IMR-90 (cell line): ENCODE data around the gene ABCD1. TPM values are rescaled to one million over a fixed set of nuclear protein-coding genes. Genes with fewer than 3 reads are reported as not detected.

Experiments
- ATAC-seq: fragments of 200-7000 bp; cut with Tn5 transposase; 2 replicates; pipeline ENCODE4 v1.9.1; 2020; ENCODE audit warnings: low read depth, mild to moderate bottlenecking, moderate library complexity
- BruUV-seq: library from RNA; stranded (reverse); fragments of 400-500 nt; replicated peaks from 2 replicates; lab custom pipeline; 2021; lab: Mats Ljungman, UMichigan
- CTCF ChIA-PET: fragments of 300-600 bp; formaldehyde crosslinking; extraction: SDS; loops from one replicate; lab custom pipeline; 2021; ENCODE audit warnings: antibody characterized with exemption; lab: Yijun Ruan, JAX
- POLR2A ChIA-PET: fragments of 300-600 bp; sonication (Branson Sonifier 250); formaldehyde crosslinking; loops from one replicate; lab custom pipeline; 2022; ENCODE audit warnings: antibody characterized with exemption; ENCODE audit not compliant: unreplicated experiment; lab: Charles Lee
- DNase-seq: peaks from one replicate; pipeline ENCODE4 v3.0.0; 2013
- H2AFZ ChIP-seq: replicated peaks from 2 replicates; pipeline ENCODE3; 2013; ENCODE audit warnings: low read length, mild to moderate bottlenecking; ENCODE audit not compliant: poor library complexity
- H2AK5ac ChIP-seq: 2 replicates; pipeline ENCODE4 v1.6.1; 2013; ENCODE audit warnings: low read depth, low read length, inconsistent platforms
- H2AK9ac ChIP-seq: replicated peaks from 2 replicates; pipeline ENCODE3; 2013; ENCODE audit warnings: mild to moderate bottlenecking, low read depth, low read length, moderate library complexity; ENCODE audit not compliant: poor library complexity
- H2BK120ac ChIP-seq: 2 replicates; pipeline ENCODE4 v1.6.1; 2013; ENCODE audit warnings: low read depth, low read length, inconsistent platforms
- H2BK15ac ChIP-seq: 3 replicates; pipeline ENCODE4 v1.6.1; 2013; ENCODE audit warnings: low read depth, low read length, inconsistent platforms
- H2BK20ac ChIP-seq: 2 replicates; pipeline ENCODE4 v1.6.1; 2013; ENCODE audit warnings: low read depth, mild to moderate bottlenecking, inconsistent platforms, low read length, moderate library complexity
- H2BK5ac ChIP-seq: 2 replicates; pipeline ENCODE4 v1.6.1; 2013; ENCODE audit warnings: mild to moderate bottlenecking, low read depth, low read length, inconsistent platforms; ENCODE audit not compliant: poor library complexity, severe bottlenecking
- H3K14ac ChIP-seq: replicated peaks from 2 replicates; pipeline ENCODE4 v1.6.1; 2013; ENCODE audit warnings: low read depth, low read length, inconsistent platforms
- H3K18ac ChIP-seq: 2 replicates; pipeline ENCODE4 v1.6.1; 2013; ENCODE audit warnings: low read depth, low read length, control low read depth
- H3K23ac ChIP-seq: 2 replicates; pipeline ENCODE4 v1.6.1; 2013; ENCODE audit warnings: low read depth, low read length, inconsistent platforms
- H3K27ac ChIP-seq: 2 replicates; pipeline ENCODE4 v1.5.1; 2013; ENCODE audit warnings: mild to moderate bottlenecking, control low read depth, low read length; ENCODE audit not compliant: insufficient read depth
- H3K27me3 ChIP-seq: 2 replicates; pipeline ENCODE4 v1.6.1; 2013; ENCODE audit warnings: low read length; ENCODE audit not compliant: control insufficient read depth, insufficient read depth
- H3K36me3 ChIP-seq: 2 replicates; pipeline ENCODE4 v1.6.1; 2013; ENCODE audit warnings: low read length, mixed read lengths; ENCODE audit not compliant: control insufficient read depth, insufficient read depth
- H3K4ac ChIP-seq: 2 replicates; pipeline ENCODE4 v1.6.1; 2013; ENCODE audit warnings: low read depth, low read length, inconsistent platforms
- H3K4me1 ChIP-seq: 2 replicates; pipeline ENCODE4 v1.6.1; 2013; ENCODE audit warnings: low read length, mixed read lengths; ENCODE audit not compliant: control insufficient read depth, insufficient read depth
- H3K4me2 ChIP-seq: 2 replicates; pipeline ENCODE4 v1.6.1; 2013; ENCODE audit warnings: low read depth, mild to moderate bottlenecking, control low read depth, low read length, moderate library complexity
- H3K4me3 ChIP-seq: 2 replicates; pipeline ENCODE4 v1.5.1; 2013; ENCODE audit warnings: low read depth, mild to moderate bottlenecking, control low read depth, low read length, moderate library complexity; ENCODE audit not compliant: insufficient read depth
- H3K56ac ChIP-seq: 2 replicates; pipeline ENCODE4 v1.6.1; 2013; ENCODE audit warnings: low read length, inconsistent platforms; ENCODE audit not compliant: insufficient read depth; ENCODE audit errors: extremely low read depth
- H3K79me1 ChIP-seq, 2 experiments: 2 replicates each; pipeline ENCODE4 v1.6.1; 2013; ENCODE audit warnings: low read length in 2 of 2, inconsistent platforms in 1 of 2, low read depth in 1 of 2
- H3K9ac ChIP-seq: 2 replicates; pipeline ENCODE4 v1.6.1; 2013; ENCODE audit warnings: low read depth, low read length, control low read depth
- H3K9me1 ChIP-seq: 2 replicates; pipeline ENCODE4 v1.6.1; 2013; ENCODE audit warnings: low read length, inconsistent platforms; ENCODE audit not compliant: insufficient read depth
- H3K9me3 ChIP-seq: 2 replicates; pipeline ENCODE4 v1.6.1; 2013; ENCODE audit warnings: low read length; ENCODE audit not compliant: control insufficient read depth, insufficient read depth
- H4K20me1 ChIP-seq: 2 replicates; pipeline ENCODE4 v1.6.1; 2013; ENCODE audit warnings: low read length, inconsistent platforms; ENCODE audit not compliant: insufficient read depth
- H4K5ac ChIP-seq: 2 replicates; pipeline ENCODE4 v1.6.1; 2013; ENCODE audit warnings: mild to moderate bottlenecking, low read depth, low read length, control low read depth
- H4K8ac ChIP-seq, 2 experiments: 2 replicates each; pipeline ENCODE4 v1.6.1; 2013; ENCODE audit warnings: low read depth in 2 of 2, low read length in 2 of 2, control low read depth in 1 of 2, inconsistent platforms in 1 of 2
- H4K91ac ChIP-seq: 2 replicates; pipeline ENCODE4 v1.6.1; 2013; ENCODE audit warnings: low read depth, low read length, inconsistent platforms; ENCODE audit not compliant: insufficient read depth
- BHLHE40 ChIP-seq: fragments of 150-350 bp; IDR thresholded peaks from 2 replicates; pipeline ENCODE4 v1.6.1; 2016; ENCODE audit warnings: mild to moderate bottlenecking, low read depth, low read length
- CEBPB ChIP-seq: IDR thresholded peaks from 2 replicates; pipeline ENCODE4 v1.6.1; 2012; ENCODE audit warnings: low read depth, low read length, improper control_type of control experiment
- CTCF ChIP-seq: conservative IDR thresholded peaks from 2 replicates; pipeline ENCODE4 v1.5.1; 2012; ENCODE audit warnings: mild to moderate bottlenecking, low read depth, low read length, improper control_type of control experiment
- ELK1 ChIP-seq: fragments of 150-350 bp; IDR thresholded peaks from 2 replicates; pipeline ENCODE4 v1.6.1; 2016; ENCODE audit warnings: low read depth, mild to moderate bottlenecking, low read length, moderate library complexity, borderline replicate concordance
- FOS ChIP-seq: fragments of 150-350 bp; IDR thresholded peaks from 2 replicates; pipeline ENCODE4 v1.6.1; 2016; ENCODE audit warnings: low read depth, low read length
- MAFK ChIP-seq: IDR thresholded peaks from 2 replicates; pipeline ENCODE4 v1.6.1; 2012; ENCODE audit warnings: low read depth, low read length, improper control_type of control experiment
- MXI1 ChIP-seq: IDR thresholded peaks from 2 replicates; pipeline ENCODE4 v1.6.1; 2012; ENCODE audit warnings: low read depth, mild to moderate bottlenecking, low read length, moderate library complexity, borderline replicate concordance
- NFE2L2 ChIP-seq: fragments of 150-350 bp; IDR thresholded peaks from 2 replicates; pipeline ENCODE4 v1.6.1; 2016; ENCODE audit warnings: low read depth, mild to moderate bottlenecking, low read length
- POLR2A ChIP-seq: IDR thresholded peaks from 2 replicates; pipeline ENCODE4 v1.6.1; 2012; ENCODE audit warnings: mild to moderate bottlenecking, low read depth, low read length
- RAD21 ChIP-seq: IDR thresholded peaks from 2 replicates; pipeline ENCODE4 v1.6.1; 2012; ENCODE audit warnings: low read length, improper control_type of control experiment
- RCOR1 ChIP-seq: IDR thresholded peaks from 2 replicates; pipeline ENCODE4 v1.6.1; 2012; ENCODE audit warnings: mild to moderate bottlenecking, low read length, improper control_type of control experiment; ENCODE audit not compliant: insufficient replicate concordance
- RFX5 ChIP-seq: IDR thresholded peaks from 2 replicates; pipeline ENCODE4 v1.8.0; 2012; ENCODE audit warnings: low read depth, mild to moderate bottlenecking, low read length, moderate library complexity
- SMC3 ChIP-seq: fragments of 150-350 bp; IDR thresholded peaks from 2 replicates; pipeline ENCODE4 v1.6.1; 2016; ENCODE audit warnings: low read depth, mild to moderate bottlenecking, antibody characterized with exemption, low read length, moderate library complexity
- USF2 ChIP-seq: fragments of 150-350 bp; IDR thresholded peaks from 2 replicates; pipeline ENCODE4 v1.6.1; 2017; ENCODE audit warnings: mild to moderate bottlenecking, antibody characterized with exemption, low read length, low read depth
- WGBS, 2 experiments: methylation state at CpG; one replicate each; pipeline versions ENCODE4 v1.1.5 to v1.1.7; 2013; ENCODE audit warnings: missing lambda C conversion rate in 2 of 2; ENCODE audit not compliant: insufficient read length in 1 of 2; ENCODE audit errors: extremely low coverage in 2 of 2; 5-methylcytosine and 5-hydroxymethylcytosine counted together
- dilution Hi-C: fragments of 300-500 bp; cut with HindIII; formaldehyde crosslinking; loops from one replicate; pipeline ENCODE4 v1.14.3; 2018; ENCODE audit warnings: low sequenced_read_pairs; ENCODE audit not compliant: unreplicated experiment
- in situ Hi-C: fragments of 300-500 bp; cut with MboI; formaldehyde crosslinking; loops from 3 replicates; pipeline ENCODE4 v1.14.3; 2019; ENCODE audit warnings: low sequenced_read_pairs, inconsistent platforms, mixed read lengths
- intact Hi-C: fragments of 100-400 bp; cut with micrococcal nuclease; formaldehyde crosslinking; loops from 2 replicates; pipeline ENCODE4 v1.10.0; 2022
- polyA plus RNA-seq, 3 experiments: library from polyadenylated mRNA; depleted of rRNA; stranded (reverse); fragments of >200 nt; gene quantifications; 2 replicates each; pipeline ENCODE4 v1.2.3, GENCODE V29; 2012; ENCODE audit warnings: low replicate concordance in 1 of 3
- total RNA-seq: library from RNA; depleted of rRNA; stranded (reverse); fragments of >200 nt; gene quantifications from 2 replicates; pipeline ENCODE4 v1.2.3, GENCODE V29; 2012

The ABCD1 gene
- total and polyA plus RNA-seq, 2 of the 4 experiments (the other 2 are of a cell fraction), result 4.3 to 7.0 TPM

GRCh38 chrX:153766871-153767673 is 42.4 kb downstream of the ABCD1 start:
- Histone ChIP-seq H4K20me1 (no peaks in the 10 kb centered on the region; the same call in 1 of the 2 replicates), H3K56ac (no peak overlapping the region), H2BK15ac (peak overlapping the region; percentile 1; the same call in 1 of the 3 replicates), H3K23ac (no peak overlapping the region), H2AK5ac (peak overlapping the region; percentile 57), H2BK5ac (peak overlapping the region; percentile 46), H3K14ac (no peak overlapping the region), H3K9me1 (no peaks in the 10 kb centered on the region), H3K4me3 (no peak overlapping the region), H3K18ac (no peak overlapping the region), H3K9ac (peak overlapping the region; percentile 11), H4K5ac (no peak overlapping the region; the same call in 1 of the 2 replicates), H3K79me1 (peaks cover 0 to 17% of the 10 kb centered on the region in 2 experiments; a peak in 2 of 4 replicates), H3K27ac (peak overlapping the region; percentile 94), H2BK120ac (peak overlapping the region; percentile 49; the same call in 1 of the 2 replicates), H4K8ac (peak overlapping the region in 1 of 2 experiments; percentile 62; a peak in 1 of 4 replicates), H2BK20ac (no peak overlapping the region), H3K36me3 (no peaks in the 10 kb centered on the region; the same call in 1 of the 2 replicates), H3K4me1 (peaks cover 17% of the 10 kb centered on the region), H3K4ac (peak overlapping the region; percentile 85), H3K9me3 (no peaks in the 10 kb centered on the region; the same call in 1 of the 2 replicates), H3K4me2 (no peak overlapping the region), H4K91ac (peak overlapping the region; percentile 78; the same call in 1 of the 2 replicates), H2AFZ (peak overlapping the region; percentile 89), H2AK9ac (peak overlapping the region; percentile 96), H3K27me3 (no peaks in the 10 kb centered on the region)
- no TSS peak for BruUV-seq
- ATAC-seq (no peak), DNase-seq (no peak)
- ChIA-PET POLR2A (no interaction called here), CTCF (no interaction called here)
- intact Hi-C loops (loop anchor here (1.0 kb wide), 1 partner anchor 28 kb away; no protein-coding TSS in a partner anchor), in situ Hi-C loops (loop anchor here (10.0 kb wide), 1 partner anchor 198 kb away; no protein-coding TSS in a partner anchor), dilution Hi-C loops (no loop called here)
- 85% methylated on average over 36 of the region's 56 CpGs; no CpG with 5 or more reads in 1 of the 2 experiments for WGBS, 2 experiments
- no peak for TF ChIP-seq CEBPB
- no peak for TF ChIP-seq NFE2L2
- TF ChIP-seq CTCF, result no peak
- TF ChIP-seq RAD21, result no peak
- TF ChIP-seq RFX5, result no peak
- TF ChIP-seq FOS, result no peak
- no peak for TF ChIP-seq MXI1
- TF ChIP-seq MAFK, result no peak
- no peak for TF ChIP-seq BHLHE40
- TF ChIP-seq ELK1, result no peak
- no peak for TF ChIP-seq SMC3
- no peak for TF ChIP-seq USF2
- no peak for TF ChIP-seq RCOR1
- no peak for TF ChIP-seq POLR2A
